Stomach smooth muscle (tissue), 2 donors: ENCODE results near the gene CEACAM6.
A peak's percentile ranks its signal among the peaks of the same experiment; 100 is the strongest.
"Not testable (repeated sequence)": the region's sequence is repeated elsewhere in the genome, so short reads cannot be mapped to it uniquely, and the experiment has no call there.

ENCODE experiments used
- H3K27ac ChIP-seq: one replicate; pipeline ENCODE4 v1.7.0; 2013; ENCODE audit warnings: mild to moderate bottlenecking, low read length, inconsistent platforms
- H3K27me3 ChIP-seq, 2 donors: one replicate each; pipeline ENCODE4 v1.7.0; 2013; ENCODE audit warnings: low read length in 2 of 2; ENCODE audit not compliant: insufficient read depth in 2 of 2, control insufficient read depth in 1 of 2
- H3K36me3 ChIP-seq, 2 donors: one replicate each; pipeline ENCODE4 v1.7.0; 2013; ENCODE audit warnings: low read length in 2 of 2; ENCODE audit not compliant: control insufficient read depth in 2 of 2, insufficient read depth in 2 of 2
- H3K4me1 ChIP-seq: one replicate; pipeline ENCODE4 v1.7.0; 2013; ENCODE audit warnings: low read length; ENCODE audit not compliant: control insufficient read depth, insufficient read depth
- H3K4me3 ChIP-seq, 2 donors: one replicate each; pipeline ENCODE4 v1.7.0; 2013; ENCODE audit warnings: low read length in 2 of 2
- H3K9ac ChIP-seq, 2 donors: one replicate each; pipeline ENCODE4 v1.7.0; 2013; ENCODE audit warnings: low read length in 2 of 2, mild to moderate bottlenecking in 1 of 2
- H3K9me3 ChIP-seq, 2 donors: one replicate each; pipeline ENCODE4 v1.7.0; 2013; ENCODE audit warnings: low read length in 2 of 2; ENCODE audit not compliant: control insufficient read depth in 2 of 2
- donor health status: healthy.
- donor health status: Pancreatic carcinoma.

Gene CEACAM6

GRCh38 chr19:41755328-41755913, at the start of gene CEACAM6:
CEACAM6 (plus strand) TSS chr19:41755530; CDS start chr19:41755639, 109 bp downstream.
- Histone ChIP-seq H3K27ac (no peak within 1 kb of the TSS), H3K4me3 (no peak within 1 kb of the TSS), H3K36me3 (no peaks in the 10 kb centered on the region), H3K9me3 (no peaks in the 10 kb centered on the region), H3K9ac (no peak within 1 kb of the TSS), H3K27me3 (peaks cover 3 to 9% of the 10 kb centered on the region in 2 donors), H3K4me1 (no peaks in the 10 kb centered on the region)

- no peaks in the 10 kb centered on the region for H3K36me3 ChIP-seq
- peaks cover 8 to 21% of the 10 kb centered on the region in 2 donors for H3K27me3 ChIP-seq
- H3K4me3 ChIP-seq: peak overlapping the region in 1 of 2 donors; percentile 44
- no peak overlapping the region for H3K9ac ChIP-seq
- H3K9me3 ChIP-seq: no peaks in the 10 kb centered on the region
- no peaks in the 10 kb centered on the region for H3K4me1 ChIP-seq
- H3K27ac ChIP-seq: no peak overlapping the region
Observed at GRCh38 chr19:41706741-41707501, 48.4 kb upstream of the CEACAM6 start.

GRCh38 chr19:41707502-41707812, 47.9 kb upstream of the CEACAM6 start:
- H3K36me3 ChIP-seq: no peaks in the 10 kb centered on the region
- no peaks in the 10 kb centered on the region for H3K9me3 ChIP-seq
- H3K27me3 ChIP-seq: peaks cover 8 to 21% of the 10 kb centered on the region in 2 donors
- no peak overlapping the region for H3K27ac ChIP-seq
- H3K4me3 ChIP-seq: no peak overlapping the region
- no peaks in the 10 kb centered on the region for H3K4me1 ChIP-seq
- no peak overlapping the region for H3K9ac ChIP-seq

GRCh38 chr19:41707871-41708371, 47.4 kb upstream of the CEACAM6 start:
- Histone ChIP-seq H3K9ac (no peak overlapping the region), H3K9me3 (no peaks in the 10 kb centered on the region), H3K4me1 (no peaks in the 10 kb centered on the region), H3K27me3 (peaks cover 8 to 21% of the 10 kb centered on the region in 2 donors), H3K36me3 (no peaks in the 10 kb centered on the region), H3K27ac (no peak overlapping the region), H3K4me3 (no peak overlapping the region)

- H3K9me3 ChIP-seq: no peaks in the 10 kb centered on the region
- H3K27me3 ChIP-seq: peaks cover 8 to 21% of the 10 kb centered on the region in 2 donors
- no peaks in the 10 kb centered on the region for H3K36me3 ChIP-seq
- H3K4me1 ChIP-seq: no peaks in the 10 kb centered on the region
- H3K27ac ChIP-seq: no peak within 1 kb of the TSS
- no peak within 1 kb of the TSS for H3K9ac ChIP-seq
- no peak within 1 kb of the TSS for H3K4me3 ChIP-seq
Observed at GRCh38 chr19:41708481-41708880, 46.8 kb upstream of the CEACAM6 start, which contains the start of gene CEACAM5. CEACAM5 (plus strand) TSS chr19:41708626; CDS start chr19:41708732, 106 bp downstream.

GRCh38 chr19:41709516-41709915, 45.8 kb upstream of the CEACAM6 start:
- H3K27ac ChIP-seq, H3K9me3 ChIP-seq, H3K9ac ChIP-seq, H3K36me3 ChIP-seq, H3K4me1 ChIP-seq, H3K4me3 ChIP-seq: not testable (repeated sequence)
- H3K27me3 ChIP-seq: peaks cover 8 to 20% of the 10 kb centered on the region in 2 donors

- H3K36me3 ChIP-seq: no peaks in the 10 kb centered on the region
- H3K4me1 ChIP-seq: no peaks in the 10 kb centered on the region
- no peak overlapping the region for H3K9ac ChIP-seq
- H3K27me3 ChIP-seq: peaks cover 7 to 21% of the 10 kb centered on the region in 2 donors
- no peak overlapping the region for H3K4me3 ChIP-seq
- H3K9me3 ChIP-seq: no peaks in the 10 kb centered on the region
- no peak overlapping the region for H3K27ac ChIP-seq
Observed at GRCh38 chr19:41709951-41710645, 45.2 kb upstream of the CEACAM6 start.

- Histone ChIP-seq H3K36me3 (no peaks in the 10 kb centered on the region), H3K4me1 (no peaks in the 10 kb centered on the region), H3K27me3 (peaks cover 5 to 27% of the 10 kb centered on the region in 2 donors), H3K4me3 (no peak overlapping the region), H3K9me3 (no peaks in the 10 kb centered on the region), H3K27ac (no peak overlapping the region), H3K9ac (no peak overlapping the region)
Observed at GRCh38 chr19:41711376-41712261, 43.7 kb upstream of the CEACAM6 start.

- H3K9me3 ChIP-seq: no peaks in the 10 kb centered on the region
- H3K4me3 ChIP-seq: no peak overlapping the region
- no peak overlapping the region for H3K9ac ChIP-seq
- H3K27me3 ChIP-seq: peaks cover 6 to 30% of the 10 kb centered on the region in 2 donors
- H3K4me1 ChIP-seq: no peaks in the 10 kb centered on the region
- H3K36me3 ChIP-seq: no peaks in the 10 kb centered on the region
- H3K27ac ChIP-seq: no peak overlapping the region
Observed at GRCh38 chr19:41714598-41714997, 40.7 kb upstream of the CEACAM6 start.

- Histone ChIP-seq H3K27ac (no peak overlapping the region), H3K27me3 (peaks cover 6 to 30% of the 10 kb centered on the region in 2 donors), H3K9me3 (no peaks in the 10 kb centered on the region), H3K9ac (no peak overlapping the region), H3K36me3 (no peaks in the 10 kb centered on the region), H3K4me3 (no peak overlapping the region), H3K4me1 (no peaks in the 10 kb centered on the region)
Observed at GRCh38 chr19:41718761-41719160, 36.6 kb upstream of the CEACAM6 start.
